ENCODE data around the gene ZNF768.
"Not testable (repeated sequence)": the region's sequence is repeated elsewhere in the genome, so short reads cannot be mapped to it uniquely, and the experiment has no call there.

The ZNF768 gene

DNA sequence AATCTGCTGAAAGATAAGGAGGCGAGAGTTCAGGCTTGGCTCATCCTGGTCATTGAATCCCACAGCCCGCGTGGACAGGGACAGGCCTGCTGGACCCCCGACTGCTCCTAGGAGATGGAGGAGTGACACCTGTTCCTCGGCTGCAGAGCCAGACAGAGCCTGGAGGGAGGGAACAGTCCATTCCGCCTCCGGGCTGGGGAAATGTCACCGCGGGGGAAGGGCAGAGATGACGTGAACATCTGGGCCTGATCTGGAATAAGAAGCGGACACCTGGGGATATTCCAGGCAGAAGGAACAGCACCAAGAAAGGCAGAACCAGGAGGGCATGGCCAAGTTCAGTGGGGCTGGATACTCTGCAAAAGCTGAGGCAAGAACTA lies 6.8 kb upstream of the ZNF768 start:
- DNase-seq (ENCODE audit: low read depth): no peak

DNA sequence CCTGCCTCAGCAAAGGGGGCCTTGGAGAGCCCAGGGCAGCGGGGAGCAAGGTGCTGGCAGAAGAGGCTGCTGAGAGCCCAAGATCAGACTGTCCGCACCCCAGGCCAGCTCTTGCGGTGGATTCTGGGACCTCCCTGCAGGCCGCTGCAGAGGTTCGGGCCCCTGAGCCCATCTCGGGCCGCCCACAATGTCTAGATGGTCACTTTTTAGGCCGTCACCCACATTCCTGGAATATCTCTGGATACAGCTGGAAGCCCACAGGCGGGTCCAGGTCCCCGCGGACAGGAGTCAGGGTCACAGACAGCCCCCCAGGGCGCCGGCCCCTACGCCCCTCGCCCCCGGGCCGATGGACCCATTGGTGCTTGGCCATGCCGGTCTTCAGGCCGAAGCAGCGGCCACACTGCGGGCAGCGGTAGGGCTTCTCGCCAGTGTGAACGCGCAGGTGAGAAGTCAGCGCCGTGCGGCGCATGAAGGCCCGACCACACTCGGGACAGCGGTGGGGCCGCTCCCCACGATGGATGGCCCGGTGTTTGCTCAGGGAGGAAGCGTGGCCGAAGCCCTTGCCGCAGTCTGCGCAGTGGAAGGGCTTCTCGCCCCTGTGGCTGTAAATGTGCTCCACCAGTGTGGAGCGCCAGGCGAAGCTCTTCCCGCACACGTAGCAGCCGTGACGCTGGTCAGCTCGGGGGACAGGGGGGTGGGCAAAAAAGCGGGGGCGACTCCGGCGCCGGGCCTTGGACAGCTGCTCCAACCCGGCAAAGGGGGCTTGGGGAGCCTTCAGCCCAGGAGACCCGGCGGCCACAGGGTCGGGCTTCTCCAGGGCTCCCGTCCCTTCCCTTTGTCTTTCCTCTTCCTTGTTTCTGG lies 6.1 kb upstream of the ZNF768 start:
- no peak for DNase-seq (ENCODE audit: low read depth)

DNA sequence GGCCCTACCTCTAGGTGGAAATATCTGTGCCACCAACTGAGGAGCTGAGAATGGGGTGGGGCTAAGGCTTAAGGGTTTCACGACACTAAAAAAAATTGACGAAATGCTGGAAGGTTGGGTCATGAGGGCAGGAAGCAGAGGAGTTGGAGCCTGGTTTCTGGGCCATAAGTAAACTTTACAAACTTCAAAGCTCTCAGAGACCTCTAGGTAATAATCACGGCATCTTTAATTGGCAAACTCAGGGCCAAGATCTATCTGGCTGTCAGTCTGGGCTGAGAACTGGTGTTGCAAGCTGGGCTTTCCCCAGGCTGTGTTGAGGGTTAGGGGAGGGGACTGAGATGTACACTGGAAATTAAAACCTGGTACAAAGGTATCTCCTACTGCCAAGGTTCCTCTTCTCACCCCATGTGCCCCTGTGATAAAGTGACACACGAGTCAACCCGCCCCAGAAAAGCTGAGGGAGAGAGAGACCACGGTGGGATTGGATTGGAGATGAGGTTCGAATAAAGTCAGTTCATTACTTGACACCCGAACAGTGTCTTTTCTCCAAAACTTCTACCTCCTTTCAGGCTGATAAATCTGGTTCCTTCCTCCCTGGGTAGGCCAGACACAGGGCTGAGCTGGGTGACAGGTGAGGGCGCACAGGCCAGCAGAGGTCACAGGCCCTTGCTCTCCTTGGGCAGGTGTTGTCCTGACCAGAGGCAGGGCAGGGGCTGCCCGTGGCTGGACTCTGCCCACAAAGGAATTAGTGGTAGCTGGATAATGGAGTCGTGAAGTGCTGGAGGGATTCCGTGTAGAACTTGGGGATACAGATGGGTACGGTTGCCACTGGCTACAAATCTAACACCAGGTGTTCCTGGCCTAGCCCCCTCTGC lies 4.0 kb upstream of the ZNF768 start:
- DNase-seq (ENCODE audit: low read depth): no peak

DNA sequence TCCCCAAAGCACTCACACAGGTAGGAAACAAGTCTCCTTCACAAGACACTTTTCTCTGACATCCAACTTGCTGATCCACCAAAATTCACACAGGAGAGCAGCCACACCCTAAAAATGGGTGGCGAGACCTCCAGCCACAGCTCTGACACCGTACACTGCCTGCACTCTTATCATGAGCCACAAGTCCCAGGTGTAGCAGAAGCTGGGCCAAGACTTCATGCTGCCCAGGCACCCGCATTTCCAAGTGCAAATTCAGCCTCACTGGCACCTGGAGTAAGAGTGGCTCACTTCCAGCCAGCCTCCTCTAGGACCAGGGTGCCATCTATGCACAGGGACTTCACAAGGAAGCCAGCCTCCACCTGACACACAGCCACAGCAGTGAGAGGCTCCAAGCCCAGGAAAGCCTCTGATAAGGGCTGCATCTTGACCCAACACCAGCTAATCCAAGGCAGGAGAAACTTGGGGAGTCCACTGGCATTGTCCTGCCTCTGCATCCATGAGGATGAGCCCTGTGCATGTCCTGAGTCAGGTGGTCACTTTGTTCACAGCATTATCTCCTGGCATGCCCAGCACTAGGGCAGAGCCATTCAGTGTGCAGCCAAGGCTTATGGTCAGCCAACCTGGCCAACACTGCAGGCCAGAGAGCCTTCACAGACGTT lies 2.6 kb upstream of the ZNF768 start:
- no peak for DNase-seq (ENCODE audit: low read depth)

DNA sequence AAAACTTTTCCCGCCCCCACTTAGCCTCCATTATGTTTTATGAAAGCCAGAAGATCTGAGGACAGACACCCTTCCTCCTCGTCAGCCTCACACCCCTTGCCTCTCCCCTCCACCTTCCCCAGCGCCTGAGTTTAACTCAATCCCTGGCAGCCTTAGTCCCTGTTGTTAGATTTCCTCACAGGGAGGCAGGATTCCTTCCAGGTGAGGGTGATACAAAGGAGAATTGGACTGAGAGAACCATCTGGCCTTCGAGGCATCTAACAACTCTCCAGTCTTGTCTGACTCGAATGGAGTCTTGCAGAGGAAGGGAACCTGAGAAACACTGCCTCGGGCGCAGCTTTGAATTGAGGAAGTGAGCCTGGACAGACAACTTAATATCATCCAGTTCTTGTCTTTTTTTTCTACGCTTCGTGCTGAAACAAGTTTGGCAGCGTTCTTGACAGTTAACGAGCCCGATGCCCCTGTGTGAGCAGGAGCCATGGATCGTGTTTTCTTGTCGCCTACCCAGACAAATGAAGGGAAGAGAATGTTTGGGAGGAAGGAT lies 1.3 kb upstream of the ZNF768 start:
- DNase-seq (ENCODE audit: low read depth): no peak

DNA sequence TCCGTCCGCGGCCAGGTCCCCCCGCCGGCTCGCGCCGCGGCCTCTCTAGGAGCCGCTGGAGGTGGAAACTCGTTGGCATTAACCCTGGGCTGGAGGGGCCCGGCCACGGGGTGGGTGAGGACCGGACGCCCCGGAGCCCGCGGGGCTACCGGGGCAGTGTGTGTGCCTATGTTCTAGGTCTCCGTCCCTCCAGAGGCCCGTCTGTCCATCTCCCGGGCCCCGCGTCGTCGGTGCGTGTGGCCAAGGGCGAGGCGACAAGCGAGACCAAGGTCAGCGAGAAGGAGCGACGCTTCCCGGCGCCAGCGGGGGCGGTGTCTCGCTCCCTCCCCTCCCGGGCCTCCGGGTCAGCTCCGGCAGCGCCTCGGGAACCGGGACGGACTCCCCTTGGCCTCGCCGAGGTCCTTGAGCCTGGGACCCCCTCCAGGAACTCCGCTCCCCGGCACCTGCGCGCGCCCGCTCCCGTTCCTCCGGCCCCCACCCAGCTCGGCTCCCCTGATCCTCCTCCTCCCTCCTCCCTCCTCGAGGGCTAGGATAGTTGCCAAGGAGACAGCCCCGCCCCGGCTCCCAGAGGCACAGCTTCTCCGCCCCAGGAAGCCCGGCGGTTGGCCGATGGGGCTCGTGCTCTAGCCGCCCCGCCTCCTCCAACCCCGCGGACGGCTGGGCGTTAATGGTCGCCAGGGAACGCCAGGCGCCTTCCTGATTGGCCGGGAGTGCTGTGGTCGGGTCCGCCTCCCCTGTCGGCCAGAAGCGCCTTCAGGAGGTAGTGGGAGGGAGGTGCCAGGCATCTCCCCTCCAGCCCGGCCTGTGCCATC lies 663 bp upstream of the ZNF768 start:
- DNase-seq (ENCODE audit: low read depth): peak; percentile 81

DNA sequence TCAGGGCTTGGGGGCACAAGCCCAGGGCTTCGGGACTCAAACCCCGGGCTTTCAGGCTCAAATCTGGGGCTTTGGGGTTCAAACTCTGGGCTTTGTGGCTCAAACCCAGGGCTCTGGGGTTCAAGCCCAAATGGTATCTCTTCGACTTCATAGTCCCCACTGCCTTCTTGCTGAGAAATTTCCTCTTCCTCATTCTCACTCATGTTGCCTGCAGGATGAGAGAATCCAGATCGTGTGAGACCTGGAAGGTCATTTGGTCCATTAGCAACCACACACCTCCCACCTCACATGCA lies 576 bp downstream of the ZNF768 start:
- no peak for DNase-seq (ENCODE audit: low read depth)

DNA sequence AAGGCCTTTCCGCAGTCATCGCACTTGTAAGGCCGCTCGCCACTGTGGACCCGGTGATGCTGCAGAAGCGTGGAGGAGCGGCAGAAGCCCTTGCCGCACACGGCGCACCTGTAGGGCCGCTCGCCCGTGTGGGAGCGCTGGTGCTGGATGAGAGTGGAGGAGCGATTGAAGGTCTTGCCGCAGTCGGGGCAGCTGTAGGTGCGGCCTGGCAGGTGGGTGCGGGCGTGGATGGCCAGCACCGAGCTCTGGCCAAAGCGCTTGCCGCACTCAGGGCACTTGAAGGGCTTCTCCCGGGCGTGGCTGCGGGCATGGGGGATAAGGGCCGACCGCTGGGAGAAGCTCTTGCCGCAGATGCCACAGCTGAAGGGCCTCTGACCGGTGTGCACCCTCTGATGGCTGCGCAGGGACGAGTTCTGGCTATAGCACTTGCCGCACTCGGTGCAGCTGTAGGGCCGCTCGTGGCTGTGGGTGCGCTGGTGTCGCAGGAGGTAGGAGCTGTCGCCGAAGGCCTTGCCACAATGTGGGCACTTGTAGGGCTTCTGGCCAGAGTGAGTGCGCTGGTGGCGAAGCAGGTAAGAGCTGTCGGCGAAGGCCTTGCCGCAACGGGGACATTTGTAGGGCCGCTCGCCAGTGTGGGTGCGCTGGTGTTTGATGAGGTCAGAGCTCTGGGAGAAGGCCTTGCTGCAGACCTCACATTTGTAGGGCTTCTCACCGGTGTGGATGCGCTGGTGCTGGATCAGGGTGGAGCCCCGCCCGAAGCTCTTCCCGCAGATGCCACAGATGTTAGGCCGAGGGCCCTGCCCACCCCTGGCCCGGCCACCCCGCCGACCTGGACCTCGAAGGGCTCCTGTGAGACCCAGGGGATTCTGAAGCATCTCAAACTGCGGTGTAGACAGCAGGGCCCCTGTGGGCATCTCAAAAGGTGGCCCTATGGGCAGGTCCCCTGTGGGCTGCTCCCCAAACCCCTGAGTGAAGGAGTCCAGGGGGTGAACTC lies 1.5 kb downstream of the ZNF768 start:
- no peak for DNase-seq (ENCODE audit: low read depth)

DNA sequence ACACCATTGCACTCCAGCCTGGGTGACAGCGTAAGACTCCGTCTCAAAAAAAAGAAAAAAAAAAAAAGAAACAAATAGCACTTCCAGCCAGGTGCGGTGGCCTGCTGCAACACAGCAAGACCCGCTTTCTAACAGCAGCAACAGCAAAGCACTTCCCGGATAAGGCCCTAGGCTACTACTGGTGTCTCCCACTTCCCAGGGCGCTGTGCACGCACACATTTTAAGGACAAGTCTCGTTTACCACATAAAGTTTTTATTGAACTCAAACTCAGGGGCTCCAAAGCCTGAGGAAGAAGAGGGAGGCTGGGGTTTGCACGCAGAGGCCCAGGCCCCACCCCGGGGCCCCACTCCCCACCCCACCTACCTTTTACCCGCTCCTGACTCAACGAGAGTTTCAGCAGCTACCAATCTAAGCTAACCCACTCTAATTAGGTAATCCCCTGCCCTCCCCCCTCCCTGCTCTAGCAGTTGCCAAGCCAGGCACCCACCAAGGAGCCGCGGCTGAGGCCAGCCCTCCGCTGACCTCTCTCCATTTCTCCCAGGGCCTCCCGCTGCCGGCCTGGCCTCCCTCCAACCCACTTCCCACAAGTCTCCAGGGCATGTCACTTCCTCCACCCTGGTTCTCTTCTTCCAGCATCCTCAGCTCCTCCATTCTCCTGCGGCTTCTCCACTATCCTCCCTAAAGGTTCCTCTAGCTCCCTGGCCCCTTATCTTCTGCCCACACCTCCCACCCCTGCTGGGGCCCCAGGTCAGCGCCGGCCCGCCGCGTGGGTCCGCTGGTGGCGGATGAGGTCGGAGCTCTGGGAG lies 2.4 kb downstream of the ZNF768 start:
- DNase-seq (ENCODE audit: low read depth): no peak

DNA sequence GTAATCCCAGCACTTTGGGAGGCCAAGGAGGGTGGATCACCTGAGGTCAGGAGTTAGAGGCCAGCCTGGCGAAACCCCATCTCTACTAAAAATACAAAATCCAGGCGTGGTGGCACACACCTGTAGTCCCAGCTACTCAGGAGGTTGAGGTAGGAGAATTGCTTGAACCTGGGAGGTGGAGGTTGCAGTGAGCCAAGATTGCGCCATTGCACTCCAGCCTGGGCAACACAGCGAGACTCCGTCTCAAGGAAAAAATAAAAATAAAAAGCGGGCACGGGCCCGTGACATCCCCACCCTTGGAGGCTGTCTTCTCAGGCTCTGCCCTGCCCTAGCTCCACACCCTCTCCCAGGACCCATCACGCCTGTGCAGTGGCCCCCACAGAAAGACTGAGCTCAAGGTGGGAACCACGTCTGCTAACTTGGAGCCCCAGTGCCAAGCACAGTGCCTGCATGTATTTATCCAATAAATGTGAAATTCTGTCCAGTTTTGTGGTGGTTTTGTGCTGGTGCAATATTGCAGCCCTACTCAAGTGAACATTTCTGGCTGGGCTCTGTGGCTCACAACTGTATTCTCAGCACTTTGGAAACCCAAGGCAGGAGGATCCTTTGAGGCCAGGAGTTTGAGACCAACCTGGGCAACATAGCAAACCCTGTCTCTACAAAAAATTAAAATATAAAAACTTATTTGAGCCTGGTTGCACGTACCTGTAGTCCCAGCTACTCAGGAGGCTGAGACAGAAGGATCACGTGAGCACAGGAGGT lies 3.5 kb downstream of the ZNF768 start:
- not testable (repeated sequence) for DNase-seq (ENCODE audit: low read depth)

DNA sequence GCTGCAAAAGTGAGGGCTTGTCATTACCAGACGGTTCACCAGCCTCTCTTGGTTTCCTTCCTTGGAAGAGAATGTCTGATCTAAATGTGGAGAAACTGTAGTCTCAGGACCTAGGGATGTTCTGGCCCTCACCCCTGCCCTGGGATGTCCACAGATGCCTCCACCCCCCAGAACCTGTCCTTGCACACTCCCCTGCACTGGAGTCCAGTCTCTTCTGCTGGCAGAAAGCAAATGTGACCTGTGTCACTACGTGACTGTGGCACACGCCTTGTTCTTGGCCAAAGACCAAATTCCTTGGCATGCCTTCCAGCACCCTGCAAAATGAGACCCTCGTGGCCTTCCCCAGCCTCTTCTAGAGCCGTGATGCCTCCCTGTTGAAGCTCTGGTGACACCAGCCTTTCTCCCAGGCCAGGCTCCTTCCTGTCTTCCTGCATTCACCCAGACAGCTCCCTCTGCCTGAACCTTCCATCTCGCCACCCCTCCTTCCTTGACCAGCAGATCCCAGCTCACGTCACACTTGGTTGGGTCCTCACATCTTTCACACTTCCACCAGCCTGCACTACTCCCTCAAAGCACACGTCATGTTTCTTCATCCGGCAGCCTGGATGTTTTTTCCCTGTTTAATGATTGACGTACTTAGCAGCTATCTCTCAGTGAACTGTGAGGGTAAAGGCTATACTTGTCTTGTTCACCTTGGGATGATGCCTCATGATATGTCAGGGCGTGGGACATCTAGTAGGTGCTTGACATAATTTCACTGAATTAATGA lies 4.3 kb downstream of the ZNF768 start:
- DNase-seq (ENCODE audit: low read depth): no peak

DNA sequence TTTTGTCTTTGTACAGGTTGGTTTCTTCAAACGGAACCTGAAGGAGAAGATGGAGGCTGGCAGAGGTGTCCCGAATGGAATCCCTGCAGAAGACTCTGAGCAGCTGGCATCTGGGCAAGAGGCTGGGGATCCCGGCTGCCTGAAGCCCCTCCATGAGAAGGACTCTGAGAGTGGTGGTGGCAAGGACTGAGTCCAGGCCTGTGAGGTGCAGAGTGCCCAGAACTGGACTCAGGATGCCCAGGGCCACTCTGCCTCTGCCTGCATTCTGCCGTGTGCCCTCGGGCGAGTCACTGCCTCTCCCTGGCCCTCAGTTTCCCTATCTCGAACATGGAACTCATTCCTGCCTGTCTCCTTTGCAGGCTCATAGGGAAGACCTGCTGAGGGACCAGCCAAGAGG lies 4.9 kb downstream of the ZNF768 start:
- DNase-seq (ENCODE audit: low read depth): no peak

DNA sequence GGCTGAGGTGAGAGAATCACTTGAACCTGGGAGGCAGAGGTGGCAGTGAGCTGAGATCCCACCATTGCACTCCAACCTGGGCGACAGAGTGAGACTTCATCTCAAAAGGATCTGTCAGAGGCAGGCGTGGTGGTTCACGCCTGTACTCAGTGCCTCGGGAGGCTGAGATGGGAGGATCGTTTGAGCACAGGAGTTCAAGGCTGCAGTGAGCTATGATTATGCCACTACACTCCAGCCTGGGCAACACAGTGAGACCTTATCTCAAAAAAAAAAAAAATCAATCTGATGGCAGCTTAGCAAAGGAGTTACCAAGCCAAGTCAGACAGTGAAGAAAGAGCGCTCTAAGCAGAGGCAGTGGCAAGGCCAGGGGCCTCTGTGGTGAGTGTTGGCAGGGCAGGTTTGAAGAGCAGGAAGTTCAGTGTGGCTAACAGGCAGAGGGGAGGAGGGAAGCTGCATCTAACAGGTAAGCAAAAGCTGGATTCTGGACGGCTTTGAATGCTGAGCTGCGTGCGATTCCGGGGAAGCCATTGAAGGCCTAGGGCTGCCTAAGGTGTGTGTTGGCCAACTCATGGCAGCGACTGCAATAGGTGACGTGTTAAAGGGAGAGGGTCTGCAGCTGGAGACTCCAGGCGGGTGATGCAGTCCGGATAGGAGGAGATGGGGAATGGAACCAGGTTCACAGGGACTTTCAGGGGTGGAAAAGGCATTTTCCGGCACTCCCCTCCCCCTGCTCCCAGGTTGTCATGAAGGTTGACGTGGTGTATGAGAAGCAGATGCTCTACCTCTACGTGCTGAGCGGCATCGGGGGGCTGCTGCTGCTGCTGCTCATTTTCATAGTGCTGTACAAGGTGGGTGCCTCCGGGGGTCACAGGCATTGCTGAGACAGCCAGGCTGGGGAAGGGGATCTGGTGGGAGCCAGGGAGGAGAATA lies 7.0 kb downstream of the ZNF768 start:
- DNase-seq (ENCODE audit: low read depth): no peak

DNA sequence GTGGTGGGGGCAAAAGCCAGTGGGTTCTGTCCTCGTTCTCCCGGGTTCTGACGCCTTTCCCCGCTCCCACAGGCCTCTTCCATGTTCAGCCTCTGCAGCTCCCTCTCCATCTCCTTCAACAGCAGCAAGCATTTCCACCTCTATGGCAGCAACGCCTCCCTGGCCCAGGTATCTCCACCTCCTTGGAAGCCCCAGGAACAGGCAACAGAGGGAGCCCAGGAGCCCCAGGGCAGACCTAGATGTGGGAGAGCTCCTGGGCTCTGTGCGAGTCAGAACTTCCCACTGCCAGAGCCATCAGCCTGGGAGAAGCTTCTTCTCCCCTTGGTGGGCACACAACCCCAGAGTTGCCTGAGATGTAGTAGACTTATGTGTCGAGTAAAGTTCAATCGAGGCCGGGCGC lies 7.8 kb downstream of the ZNF768 start:
- no peak for DNase-seq (ENCODE audit: low read depth)

DNA sequence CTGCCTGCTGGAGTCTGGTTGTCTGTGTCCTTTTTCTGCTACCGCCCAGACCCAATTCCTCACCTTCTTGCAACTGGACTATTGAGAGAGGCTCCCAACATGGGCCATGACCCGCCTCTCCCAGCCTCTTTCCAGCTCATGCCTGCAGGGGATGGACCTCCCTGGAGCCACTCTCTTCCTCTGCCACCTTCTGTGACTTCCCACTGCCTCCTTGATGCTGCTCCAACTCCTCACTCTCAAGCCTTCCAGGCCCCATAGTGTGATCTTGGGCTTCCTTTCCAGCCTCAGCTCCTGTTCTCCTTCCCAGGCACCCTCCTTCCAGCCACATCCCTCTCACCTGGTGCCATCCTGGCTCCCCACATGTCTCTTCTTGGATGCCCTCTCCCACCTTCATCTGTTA lies 11.1 kb downstream of the ZNF768 start:
- DNase-seq (ENCODE audit: low read depth): no peak

DNA sequence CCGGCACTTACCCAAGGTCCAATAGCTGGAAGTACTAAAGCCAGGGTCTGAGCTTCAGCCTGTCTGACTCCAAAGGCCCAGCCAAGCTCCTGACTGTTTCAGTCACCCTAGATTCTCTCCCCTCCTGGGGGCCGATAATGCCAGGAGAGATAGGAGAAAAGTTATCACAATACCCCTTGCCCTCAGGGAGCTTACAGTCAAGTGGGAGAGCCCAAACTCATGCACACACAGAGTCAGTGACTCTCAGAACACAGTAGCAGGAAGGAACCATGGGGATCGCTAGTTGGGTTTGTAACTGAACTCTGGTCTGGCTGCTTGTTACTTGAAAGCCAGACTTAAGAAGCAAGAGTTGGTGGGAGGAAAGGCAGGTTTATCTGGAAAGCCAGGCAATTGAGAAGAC lies 14.9 kb downstream of the ZNF768 start:
- no peak for DNase-seq (ENCODE audit: low read depth)

DNA sequence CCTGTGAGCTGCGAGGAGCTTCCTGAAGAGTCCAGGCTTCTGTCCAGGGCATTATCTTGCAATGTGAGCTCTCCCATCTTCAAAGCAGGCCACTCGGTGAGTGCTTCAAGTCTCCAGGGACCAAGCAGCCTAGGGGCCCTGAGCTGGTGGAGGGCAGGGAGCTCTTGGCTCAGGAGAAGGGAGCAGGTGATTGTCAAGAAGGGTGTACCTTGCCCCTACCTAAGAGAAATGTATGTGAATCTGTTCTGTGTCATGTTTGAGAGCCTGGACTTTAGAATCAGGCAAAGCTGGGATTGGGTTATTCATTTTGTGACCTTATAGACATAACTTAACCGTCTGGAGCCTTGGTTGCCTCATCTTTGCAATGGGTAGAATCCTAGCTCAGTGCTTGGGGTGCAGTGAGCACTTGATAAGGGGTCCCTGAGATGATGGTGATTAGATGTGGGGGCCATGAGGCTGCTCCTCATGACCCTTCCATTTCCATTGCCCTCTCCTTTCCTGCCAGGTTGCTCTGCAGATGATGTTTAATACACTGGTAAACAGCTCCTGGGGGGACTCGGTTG lies 15.9 kb downstream of the ZNF768 start:
- no peak for DNase-seq (ENCODE audit: low read depth)

Data from stimulated activated CD8-positive, alpha-beta memory T cell treated with anti-CD3 and anti-CD28 coated beads, Interleukin-15, amount 100 ng/mL, for 24 hours (primary cell).